ENCODE data around the gene RAB30. TPM values are rescaled to one million over a fixed set of nuclear protein-coding genes. Genes with fewer than 3 reads are reported as not detected.
A peak's percentile ranks its signal among the peaks of the same experiment; 100 is the strongest.

The RAB30 gene
- total RNA-seq, 1 donor from 2014 or later, result 160 TPM

GRCh38 chr11:82999232-82999631 is 72.5 kb downstream of the RAB30 start:
- Mint-ChIP-seq H3K4me3 (no peak overlapping the region), H3K27ac (peak overlapping the region; percentile 80), H3K9me3 (no peaks in the 10 kb centered on the region), H3K4me1 (peaks cover 81% of the 10 kb centered on the region), H3K36me3 (ENCODE audit: low read depth) (peaks cover 55% of the 10 kb centered on the region), H3K27me3 (no peaks in the 10 kb centered on the region)
- ATAC-seq (ENCODE audit: low read depth) (no peak), DNase-seq (no peak)
- ChIA-PET POLR2A (interaction anchor here (1.2 to 4.9 kb wide), 6 partner anchors 8 to 157 kb away, joined by 3 to 97 read pairs (median 14); partner anchors contain the start of genes DDIAS, PCF11 and RAB30), CTCF (interaction anchor here (1.2 kb wide), 1 partner anchor 64 kb away, joined by 3 read pairs; no protein-coding TSS in a partner anchor)
- intact Hi-C loops (cut with micrococcal nuclease), result loop anchor here (5.0 kb wide), 1 partner anchor 38 kb away; no protein-coding TSS in a partner anchor
- TF ChIP-seq, protein P1, sequence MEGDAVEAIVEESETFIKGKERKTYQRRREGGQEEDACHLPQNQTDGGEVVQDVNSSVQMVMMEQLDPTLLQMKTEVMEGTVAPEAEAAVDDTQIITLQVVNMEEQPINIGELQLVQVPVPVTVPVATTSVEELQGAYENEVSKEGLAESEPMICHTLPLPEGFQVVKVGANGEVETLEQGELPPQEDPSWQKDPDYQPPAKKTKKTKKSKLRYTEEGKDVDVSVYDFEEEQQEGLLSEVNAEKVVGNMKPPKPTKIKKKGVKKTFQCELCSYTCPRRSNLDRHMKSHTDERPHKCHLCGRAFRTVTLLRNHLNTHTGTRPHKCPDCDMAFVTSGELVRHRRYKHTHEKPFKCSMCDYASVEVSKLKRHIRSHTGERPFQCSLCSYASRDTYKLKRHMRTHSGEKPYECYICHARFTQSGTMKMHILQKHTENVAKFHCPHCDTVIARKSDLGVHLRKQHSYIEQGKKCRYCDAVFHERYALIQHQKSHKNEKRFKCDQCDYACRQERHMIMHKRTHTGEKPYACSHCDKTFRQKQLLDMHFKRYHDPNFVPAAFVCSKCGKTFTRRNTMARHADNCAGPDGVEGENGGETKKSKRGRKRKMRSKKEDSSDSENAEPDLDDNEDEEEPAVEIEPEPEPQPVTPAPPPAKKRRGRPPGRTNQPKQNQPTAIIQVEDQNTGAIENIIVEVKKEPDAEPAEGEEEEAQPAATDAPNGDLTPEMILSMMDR (IDR thresholded peaks at IDR 0.05), result no peak

- intact Hi-C loops (cut with micrococcal nuclease), result loop anchor here (5.0 kb wide), 1 partner anchor 39 kb away; no protein-coding TSS in a partner anchor
- ChIA-PET CTCF (interaction anchor here (1.2 kb wide), 1 partner anchor 64 kb away, joined by 3 read pairs; no protein-coding TSS in a partner anchor), POLR2A (interaction anchor here (0.6 to 4.9 kb wide), 9 partner anchors 9 to 158 kb away, joined by 3 to 97 read pairs (median 5); partner anchors contain the start of genes DDIAS, PCF11 and RAB30)
- H3K4me3 Mint-ChIP-seq, result no peak overlapping the region
- TF ChIP-seq, protein P1 (IDR thresholded peaks at IDR 0.05), result no peak
- ATAC-seq (ENCODE audit: low read depth), result no peak
- no peak for DNase-seq
- H3K27me3 Mint-ChIP-seq, result no peaks in the 10 kb centered on the region
- H3K27ac Mint-ChIP-seq, result peak overlapping the region; percentile 51
- H3K4me1 Mint-ChIP-seq, result peaks cover 85% of the 10 kb centered on the region
- H3K9me3 Mint-ChIP-seq, result no peaks in the 10 kb centered on the region
- H3K36me3 Mint-ChIP-seq (ENCODE audit: low read depth), result peaks cover 59% of the 10 kb centered on the region
Measured at GRCh38 chr11:82998697-82999096, 73.0 kb downstream of the RAB30 start.

DNA sequence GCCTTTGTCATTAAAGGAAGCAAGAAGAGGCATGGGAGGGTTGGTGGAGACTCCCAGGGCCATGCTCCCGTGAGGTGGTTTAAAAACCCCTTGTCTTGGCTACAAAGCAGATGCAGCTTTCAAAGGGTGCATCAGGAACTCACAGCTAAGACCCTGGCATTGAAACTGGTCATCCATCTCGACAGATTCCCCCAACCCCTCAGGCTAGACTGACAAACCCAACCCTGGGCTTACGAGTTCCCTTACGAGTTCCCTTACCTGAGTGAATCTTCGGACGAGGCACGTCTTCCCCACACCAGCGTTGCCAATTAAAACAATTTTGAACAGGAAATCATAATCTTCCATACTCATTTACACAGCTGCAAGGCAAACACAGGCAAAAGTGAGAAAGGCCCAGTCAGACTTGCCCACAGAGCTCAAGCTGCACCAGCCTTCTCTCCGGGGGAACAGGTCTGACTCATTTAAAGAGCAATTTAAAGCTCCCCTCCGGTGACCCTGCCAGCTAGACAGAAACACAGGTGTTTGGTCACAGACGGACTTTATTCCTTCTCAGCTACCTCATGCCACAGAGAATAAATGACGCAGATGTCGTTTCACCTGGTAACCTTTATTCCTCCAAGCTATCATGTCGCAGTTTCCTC is 74.6 kb downstream of the RAB30 start:
- Mint-ChIP-seq H3K9me3 (no peaks in the 10 kb centered on the region), H3K4me1 (peaks cover 93% of the 10 kb centered on the region), H3K4me3 (peak overlapping the region; percentile 75), H3K36me3 (ENCODE audit: low read depth) (peaks cover 69% of the 10 kb centered on the region), H3K27me3 (no peaks in the 10 kb centered on the region), H3K27ac (peak overlapping the region; percentile 84)
- POLR2A ChIA-PET, result interaction anchor here (0.6 to 4.9 kb wide), 15 partner anchors 10 to 163 kb away, joined by 3 to 97 read pairs (median 6); partner anchors contain the start of genes DDIAS, PCF11, PRCP and RAB30
- CTCF ChIA-PET, result interaction anchor here (0.6 to 1.1 kb wide), 5 partner anchors 10 to 253 kb away, joined by 3 to 6 read pairs (median 4); no protein-coding TSS in a partner anchor
- TF ChIP-seq, protein P1 (IDR thresholded peaks at IDR 0.05), result no peak
- ATAC-seq (ENCODE audit: low read depth), result peak; percentile 88
- intact Hi-C loops (cut with micrococcal nuclease), result loop anchor here (1.0 to 5.0 kb wide), 8 partner anchors 9 to 197 kb away; partner anchors contain the start of genes DDIAS, PCF11 and RAB30
- no peak for DNase-seq

DNA sequence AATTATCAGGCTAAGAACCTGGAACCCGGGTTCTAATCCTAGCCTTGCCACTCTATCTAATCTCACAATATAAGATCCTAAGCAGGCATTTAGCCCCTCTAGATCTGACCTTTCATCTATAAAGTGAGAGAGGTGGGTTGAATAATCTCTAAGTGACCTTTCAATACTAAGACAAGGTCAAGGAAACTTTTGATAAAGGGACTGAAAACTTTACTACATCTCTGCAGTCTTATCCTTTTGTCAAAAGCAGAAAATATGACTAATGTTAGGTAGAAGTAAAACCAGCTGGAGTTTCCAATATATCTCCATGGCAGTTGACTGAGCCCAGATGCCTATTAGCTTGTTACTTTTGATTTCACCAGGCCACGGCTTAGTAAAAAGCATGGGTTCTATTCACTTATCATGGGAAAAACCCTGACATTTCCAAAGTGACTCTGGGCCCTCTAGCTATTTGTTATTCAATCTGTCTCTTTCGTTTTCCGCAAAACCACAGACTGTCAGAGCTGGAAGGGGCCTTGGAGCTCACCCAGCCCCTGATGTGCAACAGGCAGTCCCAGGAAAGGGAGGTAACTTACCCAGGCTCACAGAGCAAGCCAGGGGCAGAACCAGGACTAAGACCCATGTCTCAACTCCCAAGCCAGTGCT is 75.8 kb downstream of the RAB30 start:
- H3K27me3 Mint-ChIP-seq, result no peaks in the 10 kb centered on the region
- peak overlapping the region; percentile 84 for H3K27ac Mint-ChIP-seq
- intact Hi-C loops (cut with micrococcal nuclease), result loop anchor here (1.0 to 5.0 kb wide), 2 partner anchors 41 to 75 kb away; partner anchors contain the start of gene RAB30
- peaks cover 72% of the 10 kb centered on the region for H3K36me3 Mint-ChIP-seq (ENCODE audit: low read depth)
- H3K4me1 Mint-ChIP-seq, result peaks cover 87% of the 10 kb centered on the region
- DNase-seq (no peak), ATAC-seq (ENCODE audit: low read depth) (peak; percentile 35)
- H3K9me3 Mint-ChIP-seq, result no peaks in the 10 kb centered on the region
- ChIA-PET POLR2A (interaction anchor here (0.6 to 4.9 kb wide), 20 partner anchors 9 to 290 kb away, joined by 3 to 97 read pairs (median 4); partner anchors contain the start of genes CCDC90B, DDIAS, PCF11 and PRCP), CTCF (interaction anchor here (0.7 to 1.6 kb wide), 6 partner anchors 16 to 128 kb away, joined by 3 to 7 read pairs (median 4); partner anchors contain the start of gene RAB30)
- peak overlapping the region; percentile 75 for H3K4me3 Mint-ChIP-seq
- TF ChIP-seq, protein P1 (IDR thresholded peaks at IDR 0.05), result no peak

All from activated B cell treated with CpG ODN at 0.5 μM for 24 hours (primary cell).